K562 (cell line): ENCODE measurements around the gene ADAM33. TPM values are rescaled to one million over a fixed set of nuclear protein-coding genes. Genes with fewer than 3 reads are reported as not detected.

Source experiments
- ATAC-seq: fragments of 200-7000 bp; cut with Tn5 transposase; 3 replicates; pipeline ENCODE4 v1.9.1; 2020; ENCODE audit warnings: moderate library complexity
- BruUV-seq: library from RNA; stranded (reverse); fragments of 400-500 nt; replicated peaks from 2 replicates; lab custom pipeline; 2021; lab: Mats Ljungman, UMichigan
- CTCF ChIA-PET: fragments of 300-600 bp; formaldehyde crosslinking; extraction: SDS; loops from one replicate; lab custom pipeline; 2021; ENCODE audit warnings: low intra/inter-chr PET ratio; lab: Yijun Ruan, JAX
- POLR2A ChIA-PET: fragments of 300-600, 350-650 bp; sonication (Branson Sonifier 250); formaldehyde crosslinking; extraction: SDS; loops from one replicate; lab custom pipeline; 2021; ENCODE audit warnings: antibody characterized with exemption, inconsistent platforms; lab: Yijun Ruan, JAX
- DNase-seq, 4 experiments: peaks; one replicate each; pipeline versions ENCODE4 v3.0.0 to v3.0.0-alpha.2; 2011 to 2018; ENCODE audit warnings: low spot score in 3 of 4, mixed read lengths in 3 of 4; ENCODE audit errors: extremely low read depth in 1 of 4
- FAIRE-seq: peaks from 2 replicates; lab custom pipeline; 2011; peaks lifted over from hg19 to GRCh38; lab: Jason Lieb, UNC
- H2AFZ ChIP-seq: 2 replicates; pipeline ENCODE4 v1.6.0; 2011; ENCODE audit warnings: low read depth, low read length, control low read depth, inconsistent platforms
- H3K27ac ChIP-seq: fragments of 200-600 bp; 3 replicates; pipeline ENCODE4 v1.8.0; 2011; ENCODE audit warnings: low read depth, mild to moderate bottlenecking, control low read depth, inconsistent platforms, low read length, moderate library complexity, mixed read lengths; ENCODE audit errors: extremely low read depth
- H3K27me3 ChIP-seq, 2 experiments: fragments of 300-600 bp in 1 of 2; 2 replicates in 1 of 2; 3 replicates in 1 of 2; pipeline versions ENCODE4 v1.6.0 to v1.8.0; 2011; ENCODE audit warnings: inconsistent platforms in 2 of 2, low read length in 2 of 2, mild to moderate bottlenecking in 1 of 2, mixed read lengths in 1 of 2, moderate library complexity in 1 of 2; ENCODE audit not compliant: control insufficient read depth in 2 of 2, insufficient read depth in 2 of 2
- H3K36me3 ChIP-seq: fragments of 300-600 bp; 3 replicates; pipeline ENCODE4 v1.8.0; 2011; ENCODE audit warnings: mild to moderate bottlenecking, low read length, inconsistent platforms; ENCODE audit not compliant: control insufficient read depth, insufficient read depth
- H3K4me1 ChIP-seq, 2 experiments: fragments of 200-600 bp in 1 of 2; replicated peaks in 1 of 2; 2 replicates in 1 of 2; 3 replicates in 1 of 2; pipeline versions ENCODE4 v1.5.1 to v1.8.0; 2011; ENCODE audit warnings: inconsistent platforms in 2 of 2, low read length in 2 of 2, mild to moderate bottlenecking in 1 of 2, mixed read lengths in 1 of 2, moderate library complexity in 1 of 2; ENCODE audit not compliant: control insufficient read depth in 2 of 2, insufficient read depth in 2 of 2
- H3K4me2 ChIP-seq: 2 replicates; pipeline ENCODE4 v1.6.1; 2011; ENCODE audit warnings: low read length, control low read depth, inconsistent platforms, mixed read lengths; ENCODE audit not compliant: insufficient read depth
- H3K4me3 ChIP-seq: fragments of 200-600 bp; sonication (generic), shearing (Covaris generic); 2 replicates; pipeline ENCODE4 v1.5.1; 2016; ENCODE audit warnings: control low read depth, inconsistent platforms
- H3K79me2 ChIP-seq: fragments of 200-600 bp; 3 replicates; pipeline ENCODE4 v1.8.0; 2011; ENCODE audit warnings: low read length, inconsistent platforms; ENCODE audit not compliant: control insufficient read depth, insufficient read depth
- H3K9ac ChIP-seq, 2 experiments: 2 replicates each; pipeline versions ENCODE4 v1.6.0 to v1.6.1; 2011; ENCODE audit warnings: low read depth in 2 of 2, low read length in 2 of 2, control low read depth in 1 of 2, inconsistent platforms in 1 of 2, mild to moderate bottlenecking in 1 of 2, mixed read lengths in 1 of 2; ENCODE audit not compliant: insufficient read depth in 1 of 2
- H3K9me1 ChIP-seq: one replicate; pipeline ENCODE4 v1.6.0; 2011; ENCODE audit warnings: inconsistent platforms, mild to moderate bottlenecking, low read length, moderate library complexity; ENCODE audit not compliant: control insufficient read depth, insufficient read depth
- H3K9me3 ChIP-seq: replicated peaks from 2 replicates; pipeline ENCODE4 v1.5.1; 2011; ENCODE audit warnings: low read depth, low read length, inconsistent platforms; ENCODE audit not compliant: control insufficient read depth, insufficient read depth
- H4K20me1 ChIP-seq: replicated peaks from 2 replicates; pipeline ENCODE4 v1.6.1; 2011; ENCODE audit warnings: low read length, inconsistent platforms, mixed read lengths; ENCODE audit not compliant: control insufficient read depth, insufficient read depth
- HDAC6 ChIP-seq: IDR thresholded peaks from 2 replicates; pipeline ENCODE4 v1.6.1; 2012; ENCODE audit warnings: low read depth, mild to moderate bottlenecking, control low read depth, inconsistent platforms, low read length, moderate library complexity
- HES1 ChIP-seq: fragments of 450-650 bp; IDR thresholded peaks from 2 replicates; pipeline ENCODE4 v1.6.1; 2016; ENCODE audit warnings: low read depth, mild to moderate bottlenecking, moderate library complexity
- HNRNPH1 ChIP-seq: fragments of 200-400 bp; formaldehyde crosslinking; optimal IDR thresholded peaks from 2 replicates; pipeline ENCODE3; 2017; ENCODE audit warnings: low read depth, mild to moderate bottlenecking, low read length, moderate library complexity
- ILK ChIP-seq: fragments of 450-650 bp; IDR thresholded peaks from 2 replicates; pipeline ENCODE4 v1.6.1; 2016; ENCODE audit warnings: missing genetic modification characterization, low read depth, mild to moderate bottlenecking, missing compliant biosample characterization, moderate library complexity, borderline replicate concordance
- NFXL1 ChIP-seq: fragments of 450-650 bp; formaldehyde crosslinking; IDR thresholded peaks from 2 replicates; pipeline ENCODE4 v1.4.0; 2021; ENCODE audit warnings: mild to moderate bottlenecking
- NR0B1 ChIP-seq: fragments of 450-650 bp; IDR thresholded peaks from one replicate; pipeline ENCODE4 v1.6.1; 2018; ENCODE audit warnings: mild to moderate bottlenecking, moderate library complexity; ENCODE audit not compliant: partially characterized antibody
- PRDM10 ChIP-seq: fragments of 450-650 bp; IDR thresholded peaks from 2 replicates; pipeline ENCODE4 v1.6.1; 2018; ENCODE audit not compliant: partially characterized antibody
- PTBP1 ChIP-seq: fragments of 200-400 bp; formaldehyde crosslinking; IDR thresholded peaks from 2 replicates; pipeline ENCODE4 v1.6.1; 2017; ENCODE audit warnings: low read depth, low read length
- RBM17 ChIP-seq: fragments of 200-400 bp; formaldehyde crosslinking; IDR thresholded peaks from 2 replicates; pipeline ENCODE4 v1.6.1; 2017; ENCODE audit warnings: low read depth, mild to moderate bottlenecking, low read length, borderline replicate concordance
- RHOXF2B ChIP-seq: fragments of 250-450 bp; sonication (Bioruptor Pico); conservative IDR thresholded peaks from 2 replicates; pipeline ENCODE4 v1.5.1; 2021
- ZNF224 ChIP-seq: sonication (generic); formaldehyde crosslinking; IDR thresholded peaks from 2 replicates; pipeline ENCODE4 v1.8.0; 2022; ENCODE audit warnings: mild to moderate bottlenecking, missing genetic modification reagents
- ZSCAN32 ChIP-seq: fragments of 450-650 bp; formaldehyde crosslinking; IDR thresholded peaks from 2 replicates; pipeline ENCODE4 v1.4.0; 2020; ENCODE audit warnings: mild to moderate bottlenecking, moderate library complexity
- WGBS: fragments of 100-300 bp; shearing (Covaris generic); methylation state at CpG from one replicate; pipeline ENCODE4 v1.1.6; 2016; ENCODE audit warnings: low coverage, mixed read lengths; ENCODE audit not compliant: insufficient coverage; ENCODE audit errors: missing lambda C conversion rate; 5-methylcytosine and 5-hydroxymethylcytosine counted together
- in situ Hi-C: fragments of 300-500 bp; cut with MboI; formaldehyde crosslinking; loops from 4 replicates; pipeline ENCODE4 v1.15.0; 2018; ENCODE audit warnings: inconsistent platforms, mixed read lengths
- intact Hi-C: fragments of 100-400 bp; cut with micrococcal nuclease; formaldehyde crosslinking; loops from 2 replicates; pipeline ENCODE4 v1.14.2; 2022
- polyA plus RNA-seq, 8 experiments: library from polyadenylated mRNA; depleted of rRNA in 4 of 8; stranded (reverse) in 5 of 8; unstranded in 3 of 8; fragments of >200 nt; fragmentation: Nextera tagmentation in 2 of 8; fragmentation: Illumina TruSeq in 1 of 8; extraction: Ambion mirVana in 2 of 8; extraction: Trizol in 1 of 8; gene quantifications; 2 replicates each; pipeline versions ENCODE4 v1.2.1 to v1.2.3, GENCODE V29; 2011 to 2014; ENCODE audit warnings: inconsistent platforms in 1 of 8, missing spikeins in 1 of 8
- total RNA-seq, 7 experiments: library from RNA; depleted of rRNA in 6 of 7; stranded (reverse); fragments of >200 nt in 6 of 7; fragmentation: Illumina TruSeq in 2 of 7; extraction: Trizol in 2 of 7; gene quantifications; 2 replicates each; pipeline versions ENCODE4 v1.2.1 to v1.2.3, GENCODE V29; 2011 to 2021; ENCODE audit warnings: low replicate concordance in 1 of 7
- TF ChIP-seq, protein P1 (sequence below): sonication (generic); formaldehyde crosslinking; IDR thresholded peaks from 2 replicates; pipeline ENCODE4 v1.8.0; 2022; ENCODE audit warnings: missing genetic modification reagents, mild to moderate bottlenecking, borderline replicate concordance

ADAM33 gene
- total and polyA plus RNA-seq, 9 of the 15 experiments (the other 6 are each of a cell fraction or from before 2014, with no cell fraction given) = not detected

- intact Hi-C loops = no loop called here
- no peaks in the 10 kb centered on the region for H4K20me1 ChIP-seq
- H3K4me1 ChIP-seq = peaks cover 0 to 20% of the 10 kb centered on the region in 2 experiments; a peak in 3 of 5 replicates
- no peaks in the 10 kb centered on the region for H3K79me2 ChIP-seq
- no peaks in the 10 kb centered on the region for H3K9me3 ChIP-seq
- DNase-seq (no peak), ATAC-seq (no peak), FAIRE-seq (no peak)
- H3K4me3 ChIP-seq = no peak overlapping the region
- 13% methylated on average over 7 of the region's 7 CpGs for WGBS
- no peaks in the 10 kb centered on the region for H3K9me1 ChIP-seq
- H3K9ac ChIP-seq = no peak overlapping the region
- no TSS peak for BruUV-seq
- H3K4me2 ChIP-seq = no peak overlapping the region
- ChIA-PET CTCF (no interaction called here), POLR2A (interaction anchor here (0.6 kb wide), 1 partner anchor 31 kb away, joined by 3 read pairs; no protein-coding TSS in a partner anchor)
- no peak overlapping the region for H2AFZ ChIP-seq
- peaks cover 0 to 5% of the 10 kb centered on the region in 2 experiments; a peak in 2 of 5 replicates for H3K27me3 ChIP-seq
- in situ Hi-C loops = no loop called here
- no peak overlapping the region for H3K27ac ChIP-seq
- H3K36me3 ChIP-seq = no peaks in the 10 kb centered on the region
- TF ChIP-seq HES1 (no peak), RBM17 (no peak), ZSCAN32 (CRISPR knock-in tag) (no peak), ZNF224 (CRISPR knock-in tag) (no peak), NR0B1 (no peak), NFXL1 (CRISPR knock-in tag) (no peak), PTBP1 (no peak), PRDM10 (no peak), HNRNPH1 (no peak), RHOXF2B (CRISPR knock-in tag) (no peak), ILK (tag) (no peak), HDAC6 (no peak)
- TF ChIP-seq, protein P1, sequence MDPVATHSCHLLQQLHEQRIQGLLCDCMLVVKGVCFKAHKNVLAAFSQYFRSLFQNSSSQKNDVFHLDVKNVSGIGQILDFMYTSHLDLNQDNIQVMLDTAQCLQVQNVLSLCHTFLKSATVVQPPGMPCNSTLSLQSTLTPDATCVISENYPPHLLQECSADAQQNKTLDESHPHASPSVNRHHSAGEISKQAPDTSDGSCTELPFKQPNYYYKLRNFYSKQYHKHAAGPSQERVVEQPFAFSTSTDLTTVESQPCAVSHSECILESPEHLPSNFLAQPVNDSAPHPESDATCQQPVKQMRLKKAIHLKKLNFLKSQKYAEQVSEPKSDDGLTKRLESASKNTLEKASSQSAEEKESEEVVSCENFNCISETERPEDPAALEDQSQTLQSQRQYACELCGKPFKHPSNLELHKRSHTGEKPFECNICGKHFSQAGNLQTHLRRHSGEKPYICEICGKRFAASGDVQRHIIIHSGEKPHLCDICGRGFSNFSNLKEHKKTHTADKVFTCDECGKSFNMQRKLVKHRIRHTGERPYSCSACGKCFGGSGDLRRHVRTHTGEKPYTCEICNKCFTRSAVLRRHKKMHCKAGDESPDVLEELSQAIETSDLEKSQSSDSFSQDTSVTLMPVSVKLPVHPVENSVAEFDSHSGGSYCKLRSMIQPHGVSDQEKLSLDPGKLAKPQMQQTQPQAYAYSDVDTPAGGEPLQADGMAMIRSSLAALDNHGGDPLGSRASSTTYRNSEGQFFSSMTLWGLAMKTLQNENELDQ (CRISPR knock-in tag) = no peak
Observed at GRCh38 chr20:3686421-3686820, 4.6 kb upstream of the ADAM33 start.
